T-helper 2 cell treated with Interferon-gamma antibody and Interleukin-4, amounts not matched to agents 5 μg/mL and 100 μg/mL, for 36 hours (primary cell): ENCODE measurements around the gene ZNF552.
"Not testable (repeated sequence)": the region's sequence is repeated elsewhere in the genome, so short reads cannot be mapped to it uniquely, and the experiment has no call there.

Source experiments
- DNase-seq: peaks from one replicate; pipeline ENCODE4 v3.0.0; 2021; ENCODE audit warnings: low spot score
- H3K27ac Mint-ChIP-seq: one replicate; pipeline ENCODE4 v1.8.0; 2021; ENCODE audit warnings: mild to moderate bottlenecking, mixed read lengths
- H3K27me3 Mint-ChIP-seq: one replicate; pipeline ENCODE4 v1.8.0; 2021; ENCODE audit warnings: low read depth, mixed read lengths
- H3K36me3 Mint-ChIP-seq: one replicate; pipeline ENCODE4 v1.8.0; 2021; ENCODE audit warnings: low read depth, mixed read lengths
- H3K4me1 Mint-ChIP-seq: one replicate; pipeline ENCODE4 v1.8.0; 2021; ENCODE audit warnings: low read depth, mixed read lengths
- H3K4me3 Mint-ChIP-seq: one replicate; pipeline ENCODE4 v1.8.0; 2022; ENCODE audit warnings: mild to moderate bottlenecking, moderate library complexity, mixed read lengths
- H3K9me3 Mint-ChIP-seq: one replicate; pipeline ENCODE4 v1.8.0; 2021; ENCODE audit warnings: mixed read lengths

Gene ZNF552

GRCh38 chr19:57814505-57815246, at the start of gene ZNF552:
Gene ZNF552, minus strand, starts transcription at chr19:57814913. Its CDS starts 170 bp downstream, at chr19:57814743.
- H3K36me3 Mint-ChIP-seq, result peaks cover 28% of the 10 kb centered on the region
- peaks cover 29% of the 10 kb centered on the region for H3K4me1 Mint-ChIP-seq
- H3K4me3 Mint-ChIP-seq, result peak within 1 kb of the TSS; percentile 94
- H3K27me3 Mint-ChIP-seq, result no peaks in the 10 kb centered on the region
- peak; percentile 77 for DNase-seq
- no peaks in the 10 kb centered on the region for H3K9me3 Mint-ChIP-seq
- H3K27ac Mint-ChIP-seq, result peak within 1 kb of the TSS; percentile 91

GRCh38 chr19:57862351-57862750, 47.6 kb upstream of the ZNF552 start:
- not testable (repeated sequence) for H3K27me3 Mint-ChIP-seq, H3K4me3 Mint-ChIP-seq, DNase-seq, H3K27ac Mint-ChIP-seq, H3K4me1 Mint-ChIP-seq
- Mint-ChIP-seq H3K9me3 (peaks cover 53% of the 10 kb centered on the region), H3K36me3 (peaks cover 90% of the 10 kb centered on the region)

GRCh38 chr19:57854117-57854516, 39.4 kb upstream of the ZNF552 start:
- not testable (repeated sequence) for H3K27me3 Mint-ChIP-seq, H3K27ac Mint-ChIP-seq, H3K4me3 Mint-ChIP-seq, DNase-seq
- Mint-ChIP-seq H3K36me3 (peaks cover 79% of the 10 kb centered on the region), H3K4me1 (peaks cover 10% of the 10 kb centered on the region), H3K9me3 (peaks cover 33% of the 10 kb centered on the region)

- Mint-ChIP-seq H3K4me1 (peaks cover 10% of the 10 kb centered on the region), H3K9me3 (peaks cover 28% of the 10 kb centered on the region), H3K36me3 (peaks cover 66% of the 10 kb centered on the region)
- DNase-seq, H3K27ac Mint-ChIP-seq, H3K4me3 Mint-ChIP-seq, H3K27me3 Mint-ChIP-seq: not testable (repeated sequence)
These were observed 37.3 kb upstream of the ZNF552 start for GRCh38 chr19:57851812-57852603.

- Mint-ChIP-seq H3K4me3 (peak overlapping the region; percentile 96), H3K4me1 (peaks cover 10% of the 10 kb centered on the region), H3K36me3 (peaks cover 57% of the 10 kb centered on the region), H3K9me3 (peaks cover 22% of the 10 kb centered on the region), H3K27ac (peak overlapping the region; percentile 95), H3K27me3 (no peaks in the 10 kb centered on the region)
- DNase-seq, result no peak
These were observed 35.9 kb upstream of the ZNF552 start for GRCh38 chr19:57850553-57851017.

GRCh38 chr19:57849666-57850473, 35.2 kb upstream of the ZNF552 start, which contains the start of gene ZNF587:
Gene ZNF587, plus strand, starts transcription at chr19:57849859. Its CDS starts 180 bp downstream, at chr19:57850039.
- H3K36me3 Mint-ChIP-seq, result peaks cover 57% of the 10 kb centered on the region

GRCh38 chr19:57849162-57849665, 34.5 kb upstream of the ZNF552 start:
- Mint-ChIP-seq H3K36me3 (peaks cover 57% of the 10 kb centered on the region), H3K4me1 (peaks cover 10% of the 10 kb centered on the region), H3K4me3 (peak overlapping the region; percentile 96), H3K9me3 (peaks cover 16% of the 10 kb centered on the region), H3K27ac (peak overlapping the region; percentile 95)
- DNase-seq, H3K27me3 Mint-ChIP-seq: not testable (repeated sequence)

More at GRCh38 chr19:57849666-57850473, 35.2 kb upstream of the ZNF552 start, which contains the start of gene ZNF587:
- Mint-ChIP-seq H3K9me3 (peaks cover 16% of the 10 kb centered on the region), H3K4me3 (peak within 1 kb of the TSS; percentile 96), H3K4me1 (peaks cover 10% of the 10 kb centered on the region), H3K27ac (peak within 1 kb of the TSS; percentile 95)
- DNase-seq, result peak; percentile 76
- H3K27me3 Mint-ChIP-seq, result not testable (repeated sequence)

- Mint-ChIP-seq H3K4me1 (peaks cover 10% of the 10 kb centered on the region), H3K36me3 (peaks cover 57% of the 10 kb centered on the region)
- H3K4me3 Mint-ChIP-seq, DNase-seq, H3K9me3 Mint-ChIP-seq, H3K27ac Mint-ChIP-seq, H3K27me3 Mint-ChIP-seq: not testable (repeated sequence)
These were observed 32.5 kb upstream of the ZNF552 start for GRCh38 chr19:57847164-57847563.

- H3K36me3 Mint-ChIP-seq, result peaks cover 65% of the 10 kb centered on the region
- H3K4me3 Mint-ChIP-seq, result no peak overlapping the region
- DNase-seq, result no peak
- H3K4me1 Mint-ChIP-seq, result peaks cover 9% of the 10 kb centered on the region
- no peak overlapping the region for H3K27ac Mint-ChIP-seq
- H3K9me3 Mint-ChIP-seq, result no peaks in the 10 kb centered on the region
- no peaks in the 10 kb centered on the region for H3K27me3 Mint-ChIP-seq
These were observed 26.5 kb upstream of the ZNF552 start for GRCh38 chr19:57841122-57841763.

- Mint-ChIP-seq H3K27ac (peak overlapping the region; percentile 69), H3K36me3 (peaks cover 48% of the 10 kb centered on the region)
- not testable (repeated sequence) for H3K27me3 Mint-ChIP-seq, H3K4me3 Mint-ChIP-seq, DNase-seq, H3K9me3 Mint-ChIP-seq, H3K4me1 Mint-ChIP-seq
These were observed 24.0 kb upstream of the ZNF552 start for GRCh38 chr19:57838622-57839191.

GRCh38 chr19:57836991-57837390, 22.3 kb upstream of the ZNF552 start:
- H3K27me3 Mint-ChIP-seq, H3K4me3 Mint-ChIP-seq, H3K9me3 Mint-ChIP-seq, H3K27ac Mint-ChIP-seq, H3K4me1 Mint-ChIP-seq, DNase-seq: not testable (repeated sequence)
- H3K36me3 Mint-ChIP-seq, result peaks cover 38% of the 10 kb centered on the region

- no peak within 1 kb of the TSS for H3K27ac Mint-ChIP-seq
- no peak for DNase-seq
- H3K4me3 Mint-ChIP-seq, result no peak within 1 kb of the TSS
- H3K36me3 Mint-ChIP-seq, result peaks cover 52% of the 10 kb centered on the region
- no peaks in the 10 kb centered on the region for H3K4me1 Mint-ChIP-seq
- no peaks in the 10 kb centered on the region for H3K9me3 Mint-ChIP-seq
- H3K27me3 Mint-ChIP-seq, result no peaks in the 10 kb centered on the region
These were observed 15.4 kb upstream of the ZNF552 start, which contains the start of gene ZNF587B for GRCh38 chr19:57830071-57830602. Gene ZNF587B, plus strand, starts transcription at chr19:57830299. Its CDS starts 230 bp downstream, at chr19:57830529.
